Memory B cell (primary cell): ENCODE data around the gene PRSS57.

ENCODE experiments used
- ATAC-seq: fragments of 150-1000 bp; cut with Tn5 transposase; 2 replicates; pipeline ENCODE4 v1.10.0; 2021; ENCODE audit warnings: low read depth, mild to moderate bottlenecking, moderate library complexity
- DNase-seq, 2 donors: peaks; one replicate each; pipeline ENCODE4 v3.0.0; 2022; ENCODE audit warnings: low spot score in 2 of 2
- H3K27ac Mint-ChIP-seq: one replicate; pipeline ENCODE4 v1.8.0; 2022; ENCODE audit warnings: mild to moderate bottlenecking, moderate library complexity, mixed read lengths
- H3K27me3 Mint-ChIP-seq: one replicate; pipeline ENCODE4 v1.8.0; 2022; ENCODE audit warnings: mixed read lengths
- H3K36me3 Mint-ChIP-seq: one replicate; pipeline ENCODE4 v1.8.0; 2022; ENCODE audit warnings: mild to moderate bottlenecking, mixed read lengths
- H3K4me1 Mint-ChIP-seq: one replicate; pipeline ENCODE4 v1.8.0; 2022; ENCODE audit warnings: mixed read lengths
- H3K4me3 Mint-ChIP-seq: one replicate; pipeline ENCODE4 v1.8.0; 2022; ENCODE audit warnings: mild to moderate bottlenecking, moderate library complexity, mixed read lengths
- H3K9me3 Mint-ChIP-seq: one replicate; pipeline ENCODE4 v1.8.0; 2022; ENCODE audit warnings: mixed read lengths

The PRSS57 gene

DNA sequence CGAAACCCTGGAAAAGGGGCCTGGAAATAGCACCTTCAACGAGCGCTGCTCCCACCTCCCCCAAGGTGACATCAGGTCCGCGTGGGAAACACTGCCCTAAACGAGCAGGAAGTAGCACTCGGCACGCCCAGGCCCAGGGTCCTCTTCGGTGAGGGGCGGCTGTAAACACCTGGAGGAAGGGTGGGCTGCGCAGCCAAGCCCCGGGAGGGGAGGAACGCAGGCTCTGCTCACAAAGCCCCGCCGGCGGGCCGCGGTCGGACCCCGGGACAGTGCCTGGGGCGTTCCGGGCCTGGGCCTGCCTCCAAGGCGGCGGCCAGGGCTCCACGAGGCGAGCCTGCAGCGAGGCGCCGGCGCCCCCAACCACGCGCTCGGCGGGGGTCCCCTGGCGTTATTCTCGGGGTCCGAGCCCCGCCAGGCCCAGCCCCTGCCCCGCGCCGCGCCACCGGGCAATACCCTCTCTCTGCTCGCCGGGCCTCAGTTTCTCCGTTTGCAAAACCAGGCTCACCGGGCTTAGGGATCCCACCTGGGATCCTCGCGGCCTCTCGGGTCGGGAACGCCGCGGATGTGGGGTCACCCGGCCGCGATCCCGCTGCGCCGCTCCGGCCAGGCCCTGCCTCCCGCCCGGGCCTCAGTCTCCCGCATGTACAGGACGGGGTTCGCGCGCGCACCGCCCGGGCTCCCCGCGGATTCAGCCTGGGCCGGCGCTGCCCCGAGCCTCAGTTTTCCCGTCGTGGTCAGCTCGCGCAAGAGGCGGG, 32.9 kb downstream of the PRSS57 start:
- Mint-ChIP-seq H3K27ac (peak overlapping the region; percentile 92), H3K4me3 (peak overlapping the region; percentile 98), H3K4me1 (peaks cover 24% of the 10 kb centered on the region), H3K36me3 (no peaks in the 10 kb centered on the region), H3K9me3 (no peaks in the 10 kb centered on the region), H3K27me3 (peaks cover 2% of the 10 kb centered on the region)
- DNase-seq (peak in 1 of 2 donors; percentile 62), ATAC-seq (peak; percentile 16)

DNA sequence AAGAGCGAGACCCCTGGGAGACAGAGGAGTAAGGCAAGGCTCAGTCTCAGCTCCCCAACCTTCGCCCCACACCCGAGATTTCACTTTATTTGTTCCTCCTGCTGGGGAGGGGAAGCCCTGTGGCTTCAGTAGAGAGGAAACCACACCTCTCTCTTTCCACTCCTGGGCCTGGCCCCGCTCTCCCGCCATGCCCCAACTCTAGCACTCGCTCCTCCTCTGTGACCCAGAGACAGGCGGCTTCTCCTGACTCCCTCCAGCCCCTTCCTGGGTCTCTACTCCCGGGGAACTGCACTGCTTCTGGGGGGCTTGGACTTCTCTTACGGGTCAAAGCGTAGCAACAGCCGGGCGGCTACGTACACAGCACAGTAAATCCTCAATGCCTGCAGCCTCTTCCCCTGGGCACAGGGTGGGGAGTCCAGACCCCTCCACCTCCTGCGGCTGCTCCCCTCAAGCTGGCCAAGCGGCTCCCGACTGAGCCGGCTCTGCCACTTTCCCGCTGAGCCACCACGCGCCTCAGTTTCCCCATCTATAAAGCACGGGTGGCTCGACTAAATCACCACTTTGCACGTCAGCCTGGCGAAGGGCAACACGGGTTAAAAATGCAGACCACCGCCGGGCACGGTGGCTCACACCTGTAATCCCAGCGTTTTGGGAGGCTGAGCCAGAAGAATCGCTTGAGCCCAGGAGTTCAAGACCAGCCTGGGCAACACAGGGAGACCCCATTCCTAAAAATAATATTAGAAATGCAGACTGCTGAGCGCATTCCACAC, 33.6 kb downstream of the PRSS57 start:
- Mint-ChIP-seq H3K4me1 (peaks cover 28% of the 10 kb centered on the region), H3K27me3 (no peaks in the 10 kb centered on the region), H3K36me3 (peaks cover 2% of the 10 kb centered on the region), H3K27ac (peak overlapping the region; percentile 92), H3K4me3 (peak overlapping the region; percentile 98), H3K9me3 (no peaks in the 10 kb centered on the region)
- DNase-seq (peak in 1 of 2 donors; percentile 61), ATAC-seq (peak; percentile 41)

DNA sequence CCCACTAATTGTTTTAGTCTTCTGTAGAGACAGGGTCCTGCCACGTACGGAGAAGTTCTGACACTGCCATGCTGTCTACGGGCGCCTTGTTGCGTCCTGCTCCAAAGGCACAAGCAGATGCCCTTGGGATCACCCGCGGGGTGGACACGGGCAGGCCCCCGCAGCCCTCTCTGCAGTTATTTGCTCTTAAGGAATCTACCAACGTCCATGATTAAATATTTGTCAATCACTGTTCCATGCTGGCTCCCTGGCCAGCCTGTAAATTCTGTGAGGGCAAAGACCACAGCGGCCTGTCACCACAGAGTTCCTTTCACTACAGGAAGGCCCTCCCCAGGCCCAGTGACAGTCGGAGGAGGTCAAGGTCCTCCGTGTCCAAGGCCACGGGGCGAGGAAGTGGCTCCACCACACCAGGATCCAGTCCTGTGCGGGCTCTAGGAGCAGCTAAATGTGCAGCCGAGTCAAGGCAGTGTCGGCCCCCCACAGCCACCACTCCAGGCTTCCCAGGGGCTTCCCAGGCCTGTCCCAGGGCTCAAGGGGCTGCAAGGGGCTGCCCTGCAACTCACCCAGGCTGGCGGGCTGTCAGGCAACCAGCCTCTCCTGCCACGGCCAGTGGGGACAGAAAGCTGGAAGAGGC, 34.3 kb downstream of the PRSS57 start:
- DNase-seq (no peak), ATAC-seq (no peak)
- Mint-ChIP-seq H3K27me3 (no peaks in the 10 kb centered on the region), H3K4me3 (peak overlapping the region; percentile 98), H3K27ac (peak overlapping the region; percentile 92), H3K9me3 (no peaks in the 10 kb centered on the region), H3K4me1 (peaks cover 34% of the 10 kb centered on the region), H3K36me3 (peaks cover 2% of the 10 kb centered on the region)

DNA sequence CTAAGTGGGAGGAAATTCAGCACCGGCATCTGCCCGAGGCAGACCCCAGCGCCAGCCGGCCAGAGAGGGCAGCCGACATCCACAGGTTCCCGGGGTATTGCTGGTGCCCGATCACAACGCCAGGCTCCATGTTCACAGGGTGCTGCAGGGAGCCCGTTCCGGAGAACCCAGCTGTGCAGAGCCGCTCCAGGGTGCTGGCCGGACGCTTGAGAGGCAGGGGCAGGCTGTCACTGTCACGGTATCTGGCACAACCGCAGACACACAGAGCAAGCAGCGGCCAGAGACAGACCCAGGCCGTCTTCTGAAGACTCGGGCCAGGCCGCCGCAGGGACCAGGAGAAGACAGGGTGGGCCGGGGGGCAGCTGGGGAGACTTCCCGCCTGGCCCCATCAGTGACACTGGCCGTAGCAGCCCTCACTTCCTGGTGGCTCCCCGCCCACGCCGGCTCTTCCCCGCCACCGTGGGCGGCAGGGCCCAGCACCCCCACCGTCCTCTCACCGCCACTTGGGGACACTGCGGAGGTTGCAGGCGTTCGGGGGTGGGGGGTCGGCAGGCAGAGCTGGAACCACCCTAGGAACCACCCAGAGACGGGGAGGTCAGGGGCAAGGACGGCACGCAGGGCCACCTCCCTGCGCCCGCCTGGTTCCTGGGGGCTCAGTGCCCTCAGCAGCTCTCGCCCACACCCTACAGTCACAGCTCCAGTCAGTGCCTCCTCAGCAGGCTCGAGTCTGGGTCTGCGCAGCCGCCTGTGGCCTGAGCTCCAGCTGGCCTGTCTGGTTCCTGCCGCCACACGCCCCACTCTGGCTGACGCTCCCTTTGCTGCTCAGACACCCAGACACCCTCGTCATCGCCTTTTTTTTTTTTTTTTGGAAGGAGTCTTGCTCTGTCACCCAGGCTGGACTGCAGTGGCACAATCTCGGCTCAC, 36.1 kb downstream of the PRSS57 start:
- H3K4me1 Mint-ChIP-seq: peaks cover 42% of the 10 kb centered on the region
- H3K27ac Mint-ChIP-seq: peak overlapping the region; percentile 92
- peak; percentile 20 for ATAC-seq
- peak overlapping the region; percentile 98 for H3K4me3 Mint-ChIP-seq
- no peaks in the 10 kb centered on the region for H3K27me3 Mint-ChIP-seq
- no peaks in the 10 kb centered on the region for H3K9me3 Mint-ChIP-seq
- no peak for DNase-seq
- peaks cover 10% of the 10 kb centered on the region for H3K36me3 Mint-ChIP-seq

DNA sequence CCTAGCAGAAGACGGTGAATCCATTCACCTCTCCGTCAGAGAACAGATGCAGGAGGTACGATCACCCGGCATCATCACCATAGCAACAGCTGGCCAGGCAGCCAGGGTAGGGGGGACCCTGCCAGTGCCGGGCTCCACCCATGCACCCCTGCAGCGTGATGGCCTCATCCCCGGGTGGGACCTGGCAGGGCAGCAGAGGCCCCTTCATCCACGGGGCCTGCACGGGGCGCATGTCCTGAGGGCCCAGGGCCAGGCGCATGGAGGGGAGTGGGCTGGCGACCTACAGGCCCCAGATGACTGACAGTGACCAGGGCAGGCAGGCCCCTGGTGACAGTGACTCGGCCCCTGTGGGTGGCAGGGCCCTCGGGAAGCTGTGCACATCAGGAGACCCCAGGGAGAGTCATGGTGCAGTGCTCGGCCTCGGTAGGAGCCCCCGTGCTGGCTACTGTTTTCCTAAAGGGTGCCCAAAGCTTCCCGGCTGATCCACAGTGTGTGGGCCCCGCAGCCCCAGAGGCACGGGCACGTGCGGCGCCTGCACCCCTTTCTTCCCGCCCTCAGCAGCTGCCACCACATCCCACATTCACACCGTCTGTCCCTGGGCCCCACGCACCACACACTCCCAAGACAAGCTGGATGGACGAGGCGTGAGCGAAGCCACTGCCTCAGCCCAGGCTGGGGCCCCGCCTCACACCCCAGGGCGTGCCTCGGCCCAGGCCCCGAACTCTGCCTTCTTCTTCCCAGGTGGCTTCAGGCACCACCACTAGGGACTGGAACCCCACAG, 37.0 kb downstream of the PRSS57 start:
- Mint-ChIP-seq H3K9me3 (no peaks in the 10 kb centered on the region), H3K27me3 (no peaks in the 10 kb centered on the region), H3K4me1 (peaks cover 38% of the 10 kb centered on the region), H3K4me3 (peak overlapping the region; percentile 53), H3K36me3 (peaks cover 12% of the 10 kb centered on the region), H3K27ac (peak overlapping the region; percentile 45)
- DNase-seq: no peak
- no peak for ATAC-seq

DNA sequence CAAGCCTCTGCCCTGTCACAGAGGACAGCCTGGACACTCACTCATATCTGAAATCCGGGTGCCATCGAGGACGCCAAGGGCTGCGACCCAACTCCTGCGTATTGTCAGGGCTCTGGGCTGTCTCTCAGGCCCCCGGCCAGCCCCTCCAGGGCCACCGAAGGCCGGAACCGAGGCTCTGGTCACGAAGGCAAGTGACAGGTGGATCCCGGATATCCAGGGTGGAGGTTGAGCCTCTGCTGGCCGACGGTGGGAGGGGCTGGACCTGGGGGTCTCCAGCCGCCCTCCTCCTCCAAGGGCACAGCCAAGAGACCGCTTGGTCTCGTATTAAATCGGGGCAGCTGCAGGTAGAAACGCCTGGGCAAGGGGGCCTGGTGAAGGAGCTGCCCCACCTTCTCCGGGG, 37.6 kb downstream of the PRSS57 start:
- DNase-seq (no peak), ATAC-seq (no peak)
- Mint-ChIP-seq H3K27me3 (no peaks in the 10 kb centered on the region), H3K9me3 (no peaks in the 10 kb centered on the region), H3K4me1 (peaks cover 38% of the 10 kb centered on the region), H3K4me3 (peak overlapping the region; percentile 8), H3K36me3 (peaks cover 12% of the 10 kb centered on the region), H3K27ac (peak overlapping the region; percentile 55)

DNA sequence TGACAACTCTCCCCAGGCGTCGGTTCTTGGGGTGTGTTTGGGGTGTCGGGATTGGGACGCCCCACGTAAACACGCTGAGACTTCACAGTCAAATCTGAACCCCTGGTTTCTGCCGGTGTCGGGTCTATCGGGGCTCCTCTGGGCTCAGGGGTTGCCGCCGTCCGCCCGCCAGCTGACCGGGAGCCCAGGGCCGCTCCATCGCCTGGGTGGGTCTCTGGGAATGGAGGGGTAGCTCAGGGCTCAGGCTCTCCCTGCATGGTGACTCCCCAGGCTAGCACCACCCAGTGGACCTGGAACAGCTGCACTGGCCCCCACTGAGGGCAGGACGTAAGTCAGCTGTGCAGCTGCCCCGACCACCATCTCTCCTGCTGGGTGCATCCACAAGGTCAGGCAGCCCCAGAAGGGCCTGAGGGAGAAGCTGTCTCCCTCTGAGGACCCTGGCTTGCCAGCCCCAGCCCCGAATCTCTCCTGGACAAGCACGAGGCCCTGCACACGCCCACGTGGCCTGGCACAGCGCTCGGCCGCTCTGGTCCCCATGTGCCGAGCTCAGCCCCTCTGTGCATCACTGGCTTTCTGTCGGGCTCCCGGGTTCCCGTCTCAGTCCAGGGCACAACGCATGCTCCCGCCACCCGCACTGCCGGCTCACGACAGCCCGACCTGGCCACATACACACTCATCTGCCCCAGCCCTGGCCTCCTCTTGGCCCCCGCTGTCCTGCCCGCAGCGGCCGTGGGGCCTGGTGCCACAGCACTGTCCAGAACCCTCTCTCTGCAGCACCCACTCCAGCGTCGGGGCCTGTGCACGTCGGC, 38.3 kb downstream of the PRSS57 start:
- Mint-ChIP-seq H3K27ac (peak overlapping the region; percentile 55), H3K9me3 (no peaks in the 10 kb centered on the region), H3K36me3 (peaks cover 12% of the 10 kb centered on the region), H3K4me1 (peaks cover 38% of the 10 kb centered on the region), H3K27me3 (no peaks in the 10 kb centered on the region), H3K4me3 (peak overlapping the region; percentile 14)
- DNase-seq (no peak), ATAC-seq (no peak)

DNA sequence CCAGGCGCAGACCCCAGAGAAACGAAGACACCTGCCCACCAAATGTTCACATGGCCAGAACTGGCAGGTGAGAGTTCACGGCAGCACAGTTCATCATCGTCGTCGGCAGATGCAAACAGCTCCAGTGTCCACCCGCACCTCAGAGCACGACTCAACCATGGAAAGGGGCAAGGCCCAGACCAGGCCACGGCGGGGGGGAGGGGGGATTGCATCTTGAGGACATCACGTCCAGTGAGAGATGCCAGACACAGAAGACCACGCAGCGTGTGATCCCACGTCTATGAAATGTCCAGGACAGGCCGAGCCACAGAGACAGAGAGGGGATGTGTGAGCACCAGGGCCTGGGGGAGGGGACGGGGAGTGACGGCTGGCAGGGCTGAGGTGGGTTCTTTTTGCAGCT, 39.6 kb downstream of the PRSS57 start:
- Mint-ChIP-seq H3K4me1 (peaks cover 37% of the 10 kb centered on the region), H3K4me3 (peak overlapping the region; percentile 33), H3K27ac (peak overlapping the region; percentile 67), H3K9me3 (no peaks in the 10 kb centered on the region), H3K36me3 (peaks cover 12% of the 10 kb centered on the region), H3K27me3 (no peaks in the 10 kb centered on the region)
- no peak for DNase-seq
- ATAC-seq: no peak

DNA sequence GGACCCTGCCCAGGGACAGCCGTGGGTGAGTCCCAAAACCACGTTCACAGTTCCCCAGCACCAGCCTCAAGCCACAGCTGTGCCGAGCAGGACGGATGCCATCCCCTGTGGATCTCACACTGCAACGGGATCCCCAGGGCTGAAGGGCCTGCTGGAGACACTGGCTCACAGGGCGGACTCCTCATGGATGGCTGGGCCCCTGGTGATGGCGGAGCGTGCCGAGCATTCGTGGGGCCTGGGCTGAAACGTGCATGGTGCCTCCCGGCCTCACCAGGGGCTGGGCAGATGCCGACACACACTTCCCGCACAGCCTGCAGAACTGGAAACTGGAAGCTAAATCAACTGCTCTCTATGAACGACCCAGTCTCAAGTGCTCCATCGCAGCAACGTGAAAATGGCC, 41.8 kb downstream of the PRSS57 start:
- Mint-ChIP-seq H3K4me1 (peaks cover 26% of the 10 kb centered on the region), H3K27me3 (no peaks in the 10 kb centered on the region), H3K27ac (no peak overlapping the region), H3K36me3 (peaks cover 13% of the 10 kb centered on the region), H3K4me3 (no peak overlapping the region), H3K9me3 (no peaks in the 10 kb centered on the region)
- DNase-seq: no peak
- no peak for ATAC-seq

DNA sequence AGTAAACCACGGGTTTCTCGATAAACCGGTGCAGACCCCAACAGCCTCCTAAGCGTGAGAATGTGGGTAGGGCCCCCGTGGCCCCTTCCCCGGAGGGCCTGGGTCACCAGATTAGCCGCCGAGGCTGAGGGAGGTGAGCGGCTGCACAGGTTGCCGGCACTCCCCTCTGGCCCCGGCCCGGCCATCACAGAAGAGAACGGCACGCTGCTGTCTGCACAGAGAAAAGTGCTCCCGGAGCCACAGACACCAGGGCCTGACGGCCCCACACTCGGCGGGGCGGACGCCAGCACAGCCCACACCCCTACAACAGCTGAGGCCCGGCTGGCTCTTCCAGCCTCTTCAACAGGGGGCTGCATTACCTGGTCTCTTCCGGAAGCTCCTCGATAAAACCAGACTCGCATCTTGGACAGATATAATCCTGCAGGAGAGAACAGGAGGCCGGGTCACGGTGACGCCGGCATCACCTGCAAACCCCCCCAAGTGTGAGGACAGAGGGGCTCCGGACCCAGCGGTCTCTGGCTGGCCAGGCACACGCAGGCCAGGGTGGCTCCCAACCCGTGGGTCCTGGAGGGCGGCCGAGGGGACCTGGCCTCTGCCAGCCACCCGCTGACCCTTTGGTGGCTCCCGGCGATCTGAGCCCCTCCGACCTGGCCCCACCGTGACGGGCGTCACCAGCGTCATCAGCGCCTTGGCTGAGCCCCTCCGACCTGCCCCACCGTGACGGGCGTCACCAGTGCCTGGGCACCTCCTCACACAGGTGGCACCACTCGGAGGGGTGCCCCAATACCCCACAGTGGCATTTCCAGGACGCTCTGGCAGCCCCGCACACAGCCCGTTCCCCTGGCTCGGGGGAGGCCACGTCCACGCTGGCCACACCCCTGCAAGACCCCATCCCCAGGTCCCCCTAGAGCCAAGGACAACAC, 42.5 kb downstream of the PRSS57 start:
- H3K27ac Mint-ChIP-seq: no peak overlapping the region
- H3K4me3 Mint-ChIP-seq: no peak overlapping the region

DNA sequence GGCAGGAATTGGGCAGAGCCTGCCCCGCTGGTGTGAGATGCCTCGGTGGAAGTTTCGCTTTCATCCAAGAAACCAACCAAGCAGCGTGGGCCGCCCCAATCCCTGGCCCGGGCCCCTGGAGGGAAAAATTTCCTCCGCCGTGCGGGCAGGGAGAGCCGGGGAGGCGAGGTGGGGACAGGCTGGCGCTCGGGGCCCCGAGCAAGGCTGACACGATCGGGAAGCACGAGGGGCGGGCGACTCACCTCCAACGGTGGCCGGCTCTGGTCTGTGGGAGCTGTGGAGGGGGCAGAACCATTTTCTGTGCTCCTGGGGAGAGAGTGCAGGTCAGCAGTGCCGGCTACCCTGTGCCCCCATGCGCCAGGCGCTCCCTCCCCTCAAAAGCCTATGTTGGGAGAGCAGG, 43.3 kb downstream of the PRSS57 start:
- Mint-ChIP-seq H3K4me3 (no peak overlapping the region), H3K36me3 (peaks cover 15% of the 10 kb centered on the region), H3K9me3 (no peaks in the 10 kb centered on the region), H3K27me3 (no peaks in the 10 kb centered on the region), H3K4me1 (peaks cover 23% of the 10 kb centered on the region), H3K27ac (no peak overlapping the region)
- DNase-seq (no peak), ATAC-seq (no peak)

More for the DNA sequence above, 42.5 kb downstream of the PRSS57 start:
- no peak for ATAC-seq
- H3K36me3 Mint-ChIP-seq: peaks cover 16% of the 10 kb centered on the region
- no peaks in the 10 kb centered on the region for H3K27me3 Mint-ChIP-seq
- no peaks in the 10 kb centered on the region for H3K9me3 Mint-ChIP-seq
- DNase-seq: no peak
- H3K4me1 Mint-ChIP-seq: peaks cover 29% of the 10 kb centered on the region
